HepG2 (cell line): ENCODE results near the gene ERFL. TPM values are rescaled to one million over a fixed set of nuclear protein-coding genes. Genes with fewer than 3 reads are reported as not detected.

Experiments
- EEA1 ChIP-seq: sonication (generic); formaldehyde crosslinking; IDR thresholded peaks from 2 replicates; pipeline ENCODE4 v1.5.1; 2020; ENCODE audit warnings: mild to moderate bottlenecking, missing genetic modification reagents, borderline replicate concordance
- EZH2 ChIP-seq: conservative IDR thresholded peaks from 2 replicates; pipeline ENCODE4 v1.6.1; 2012; ENCODE audit warnings: mild to moderate bottlenecking, low read depth, low read length, moderate library complexity
- HOMEZ ChIP-seq: IDR thresholded peaks from 2 replicates; pipeline ENCODE4 v1.6.1; 2016; ENCODE audit warnings: low read depth
- HOXD1 ChIP-seq: sonication (generic); formaldehyde crosslinking; IDR thresholded peaks from 2 replicates; pipeline ENCODE4 v1.5.0; 2020; ENCODE audit warnings: missing genetic modification reagents
- MAX ChIP-seq: IDR thresholded peaks from 2 replicates; pipeline ENCODE4 v1.6.1; 2012; ENCODE audit warnings: inconsistent platforms
- NFRKB ChIP-seq: fragments of 450-650 bp; IDR thresholded peaks from 2 replicates; pipeline ENCODE4 v1.6.1; 2017
- PAWR ChIP-seq: sonication (generic); formaldehyde crosslinking; IDR thresholded peaks from 2 replicates; pipeline ENCODE4 v1.4.0; 2020; ENCODE audit warnings: missing genetic modification reagents, mild to moderate bottlenecking, borderline replicate concordance
- PHF21A ChIP-seq: sonication (generic); formaldehyde crosslinking; IDR thresholded peaks from 2 replicates; pipeline ENCODE4 v1.5.0; 2020; ENCODE audit warnings: mild to moderate bottlenecking, missing genetic modification reagents
- PLSCR1 ChIP-seq: sonication (generic); formaldehyde crosslinking; IDR thresholded peaks from 2 replicates; pipeline ENCODE4 v1.5.0; 2020; ENCODE audit warnings: missing genetic modification reagents, mild to moderate bottlenecking, borderline replicate concordance
- RAD21 ChIP-seq: fragments of 450-650 bp; formaldehyde crosslinking; IDR thresholded peaks from 2 replicates; pipeline ENCODE4 v1.5.0; 2020; ENCODE audit warnings: mild to moderate bottlenecking
- RXRB ChIP-seq: IDR thresholded peaks from 2 replicates; pipeline ENCODE4 v1.6.1; 2016; ENCODE audit warnings: borderline replicate concordance, missing genetic modification reagents, missing compliant biosample characterization
- SAP130 ChIP-seq: IDR thresholded peaks from 2 replicates; pipeline ENCODE4 v1.6.1; 2016; ENCODE audit warnings: low read depth
- TEAD2 ChIP-seq: sonication (generic); formaldehyde crosslinking; IDR thresholded peaks from 2 replicates; pipeline ENCODE4 v1.9.0; 2021; ENCODE audit warnings: missing genetic modification reagents
- ZNF225 ChIP-seq: sonication (generic); formaldehyde crosslinking; IDR thresholded peaks from 2 replicates; pipeline ENCODE4 v1.4.0; 2020; ENCODE audit warnings: mild to moderate bottlenecking, missing genetic modification reagents
- ZNF547 ChIP-seq: sonication (generic); formaldehyde crosslinking; IDR thresholded peaks from 2 replicates; pipeline ENCODE4 v1.5.1; 2020; ENCODE audit warnings: mild to moderate bottlenecking, missing genetic modification reagents
- ZNF646 ChIP-seq: sonication (generic); formaldehyde crosslinking; IDR thresholded peaks from 2 replicates; pipeline ENCODE4 v1.9.0; 2021; ENCODE audit warnings: mild to moderate bottlenecking, missing genetic modification reagents
- ZNF879 ChIP-seq: sonication (generic); formaldehyde crosslinking; IDR thresholded peaks from 2 replicates; pipeline ENCODE4 v1.8.1; 2023; ENCODE audit warnings: missing genetic modification reagents
- polyA plus RNA-seq, 8 experiments: library from polyadenylated mRNA; depleted of rRNA in 3 of 8; stranded (reverse) in 7 of 8; unstranded in 1 of 8; fragments of >200 nt; fragmentation: Illumina TruSeq in 4 of 8; extraction: Trizol in 4 of 8; gene quantifications; 2 replicates each; pipeline versions ENCODE4 v1.2.1 to v1.2.3, GENCODE V29; 2011 to 2016; ENCODE audit warnings: low read depth in 4 of 8, missing spikeins in 1 of 8, mixed read lengths in 1 of 8; ENCODE audit not compliant: insufficient read depth in 1 of 8
- total RNA-seq, 5 experiments: library from RNA; depleted of rRNA; stranded (reverse); fragments of >200 nt; fragmentation: Illumina TruSeq; extraction: Trizol; gene quantifications; 2 replicates each; pipeline ENCODE4 v1.2.3, GENCODE V29; 2016; ENCODE audit warnings: low read depth in 1 of 5
- TF ChIP-seq, protein P1 (sequence below): sonication (generic); formaldehyde crosslinking; IDR thresholded peaks from 2 replicates; pipeline ENCODE4 v1.4.0; 2020; ENCODE audit warnings: missing genetic modification reagents

The ERFL gene
- total and polyA plus RNA-seq, 2 of the 13 experiments (the other 11 are each of a cell fraction or from before 2014, with no cell fraction given) = not detected

- TF ChIP-seq ZNF646 (no peak), PLSCR1 (CRISPR knock-in tag) (no peak), PHF21A (peak; percentile 82), TEAD2 (CRISPR knock-in tag) (no peak), NFRKB (no peak), PAWR (CRISPR knock-in tag) (no peak), EEA1 (no peak), EZH2 (no peak), MAX (peak; percentile 50), RAD21 (CRISPR knock-in tag) (no peak), HOMEZ (CRISPR knock-in tag) (peak; percentile 62; the same call in 1 of the 2 replicates), ZNF879 (CRISPR knock-in tag) (no peak), ZNF225 (CRISPR knock-in tag) (no peak; the same call in 1 of the 2 replicates), HOXD1 (CRISPR knock-in tag) (no peak), RXRB (CRISPR knock-in tag) (peak; percentile 58; the same call in 1 of the 2 replicates), SAP130 (CRISPR knock-in tag) (peak; percentile 75), ZNF547 (CRISPR knock-in tag) (no peak)
- TF ChIP-seq, protein P1, sequence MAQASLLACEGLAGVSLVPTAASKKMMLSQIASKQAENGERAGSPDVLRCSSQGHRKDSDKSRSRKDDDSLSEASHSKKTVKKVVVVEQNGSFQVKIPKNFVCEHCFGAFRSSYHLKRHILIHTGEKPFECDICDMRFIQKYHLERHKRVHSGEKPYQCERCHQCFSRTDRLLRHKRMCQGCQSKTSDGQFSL = no peak
Observed at GRCh38 chr19:41904118-41904870, 24.0 kb downstream of the ERFL start (continued).
